Activated T-cell treated with anti-CD3 and anti-CD28 coated beads, Interleukin-2, amount 50 U/mL, for 72 hours (primary cell): Measurements from ENCODE around the gene EIF2S1. TPM values are rescaled to one million over a fixed set of nuclear protein-coding genes. Genes with fewer than 3 reads are reported as not detected.
"Not testable (repeated sequence)": the region's sequence is repeated elsewhere in the genome, so short reads cannot be mapped to it uniquely, and the experiment has no call there.

ENCODE experiments used
- ATAC-seq, 2 donors: fragments of 150-1000 bp; cut with Tn5 transposase; replicated peaks in 1 of 2; 2 replicates each; pipeline ENCODE4 v1.10.0; 2021; ENCODE audit warnings: moderate library complexity in 2 of 2, mild to moderate bottlenecking in 1 of 2
- DNase-seq, 2 donors: peaks; one replicate each; pipeline ENCODE4 v3.0.0; 2021 to 2022; ENCODE audit warnings: mixed read lengths in 1 of 2
- H3K27ac Mint-ChIP-seq: one replicate; pipeline ENCODE4 v1.8.0; 2022; ENCODE audit warnings: mild to moderate bottlenecking, moderate library complexity, mixed read lengths
- H3K27me3 Mint-ChIP-seq: one replicate; pipeline ENCODE4 v1.8.0; 2022; ENCODE audit warnings: low read depth, mixed read lengths
- H3K36me3 Mint-ChIP-seq, 2 donors: one replicate each; pipeline ENCODE4 v1.8.0; 2022; ENCODE audit warnings: mixed read lengths in 2 of 2, mild to moderate bottlenecking in 1 of 2; ENCODE audit not compliant: insufficient read depth in 2 of 2
- H3K4me1 Mint-ChIP-seq: one replicate; pipeline ENCODE4 v1.8.0; 2022; ENCODE audit warnings: low read depth, mixed read lengths
- H3K4me3 Mint-ChIP-seq, 2 donors: one replicate each; pipeline ENCODE4 v1.8.0; 2022; ENCODE audit warnings: mild to moderate bottlenecking in 2 of 2, mixed read lengths in 2 of 2, moderate library complexity in 2 of 2
- H3K9me3 Mint-ChIP-seq, 2 donors: one replicate each; pipeline ENCODE4 v1.8.0; 2022; ENCODE audit warnings: mixed read lengths in 2 of 2
- total RNA-seq, 2 donors: library from RNA; stranded (reverse); gene quantifications; one replicate each; pipeline ENCODE4 v1.2.3, GENCODE V29; 2022

The EIF2S1 gene
- total RNA-seq, 2 donors from 2014 or later = 132 to 172 TPM

DNA sequence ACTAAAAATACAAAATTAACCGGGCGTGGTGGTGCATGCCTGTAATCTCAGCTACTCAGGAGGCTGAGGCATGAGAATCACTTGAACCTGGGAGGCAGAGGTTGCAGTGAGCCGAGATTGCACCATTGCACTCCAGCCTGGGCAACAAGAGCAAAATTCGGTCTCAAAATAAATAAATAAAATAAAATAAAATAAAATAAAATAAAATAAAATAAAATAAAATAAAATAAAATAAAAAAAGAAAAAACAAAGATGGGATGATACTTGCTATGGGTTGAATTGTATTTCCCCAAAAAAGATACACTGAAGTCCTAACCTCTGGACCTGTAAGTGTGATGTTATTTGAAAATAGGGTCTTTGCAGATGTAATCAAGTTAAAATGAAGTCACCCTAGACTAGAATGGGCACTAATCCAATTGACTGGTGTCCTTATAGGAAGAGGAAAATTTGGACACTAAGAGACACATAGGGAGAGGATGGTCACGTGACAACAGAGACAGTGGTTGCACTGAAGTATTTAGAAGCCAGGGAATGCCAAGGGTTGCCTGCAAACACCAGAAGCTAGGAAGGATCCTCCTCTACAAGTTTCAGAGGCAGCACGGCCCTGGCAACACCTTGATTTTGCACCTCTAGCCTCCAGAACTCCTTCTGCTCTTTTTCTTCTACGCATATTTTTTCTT is 48.1 kb downstream of the EIF2S1 start:
- not testable (repeated sequence) for H3K27ac Mint-ChIP-seq, ATAC-seq, H3K4me1 Mint-ChIP-seq, DNase-seq, H3K27me3 Mint-ChIP-seq, H3K4me3 Mint-ChIP-seq, H3K36me3 Mint-ChIP-seq, H3K9me3 Mint-ChIP-seq

- Mint-ChIP-seq H3K36me3 (no peaks in the 10 kb centered on the region), H3K27ac (no peak overlapping the region), H3K4me1 (peaks cover 14% of the 10 kb centered on the region), H3K27me3 (peaks cover 7% of the 10 kb centered on the region), H3K9me3 (no peaks in the 10 kb centered on the region), H3K4me3 (no peak overlapping the region)
- DNase-seq (no peak), ATAC-seq (no peak)
Observed at GRCh38 chr14:67409461-67409860, 49.3 kb downstream of the EIF2S1 start.

DNA sequence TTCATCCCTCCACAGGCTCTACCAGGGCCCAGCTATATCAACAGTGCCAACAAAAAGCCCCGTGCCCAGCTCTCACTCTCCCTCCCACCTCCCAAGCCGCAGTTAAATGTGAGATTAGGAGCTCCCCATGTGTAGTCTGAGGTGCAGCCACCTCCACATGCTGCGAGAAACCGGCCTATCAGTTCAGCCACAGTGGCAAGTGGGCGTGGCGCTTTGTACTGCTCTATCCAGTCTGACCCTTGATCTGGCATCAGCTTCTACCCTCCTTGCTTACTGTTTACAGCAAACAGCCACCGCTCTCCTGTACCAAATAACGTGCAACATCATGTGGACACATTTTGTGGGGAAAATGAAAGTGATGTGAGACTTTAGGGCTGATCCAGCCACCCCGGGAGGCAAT is 50.2 kb downstream of the EIF2S1 start:
- peaks cover 7% of the 10 kb centered on the region for H3K27me3 Mint-ChIP-seq
- DNase-seq = no peak
- no peak overlapping the region for H3K4me3 Mint-ChIP-seq
- H3K4me1 Mint-ChIP-seq = peaks cover 14% of the 10 kb centered on the region
- H3K9me3 Mint-ChIP-seq = no peaks in the 10 kb centered on the region
- no peak overlapping the region for H3K27ac Mint-ChIP-seq
- ATAC-seq = no peak
- no peaks in the 10 kb centered on the region for H3K36me3 Mint-ChIP-seq

- H3K27me3 Mint-ChIP-seq = peaks cover 7% of the 10 kb centered on the region
- peaks cover 14% of the 10 kb centered on the region for H3K4me1 Mint-ChIP-seq
Observed at GRCh38 chr14:67411370-67411769, 51.2 kb downstream of the EIF2S1 start.

DNA sequence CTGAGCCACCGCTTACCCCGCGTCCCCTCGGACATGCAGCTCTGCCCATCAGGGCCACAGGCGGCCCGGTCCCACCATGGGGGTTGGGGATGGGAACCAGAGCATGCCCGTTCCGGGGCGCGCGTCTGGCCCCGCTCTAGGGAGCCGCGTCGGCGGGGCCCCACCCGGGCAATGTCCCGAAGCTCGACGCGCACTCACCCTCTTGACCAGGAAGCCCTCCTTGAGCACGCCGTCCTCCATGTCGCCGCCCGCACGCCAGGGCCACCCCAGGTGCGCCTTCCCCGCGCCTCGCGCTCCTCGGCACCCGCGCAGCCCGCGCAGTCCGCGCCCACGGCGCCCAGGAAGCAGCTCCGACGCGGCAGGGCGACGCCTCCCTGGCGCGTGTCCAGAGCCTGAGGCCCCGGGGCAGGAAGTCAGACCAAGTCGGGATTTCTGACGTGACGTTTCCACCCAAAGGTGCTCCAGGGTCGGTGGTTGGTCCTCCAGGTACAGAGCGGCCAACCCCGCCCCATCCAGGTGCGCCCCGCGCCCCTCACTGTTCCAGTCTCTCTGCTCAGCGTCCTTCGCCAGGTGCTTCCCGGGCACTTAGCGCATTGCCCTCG is 51.8 kb downstream of the EIF2S1 start, which contains the start of gene PLEK2:
Gene PLEK2 (minus strand): TSS at position 346 of the 602 bp plus-strand sequence. CDS start 106 bp downstream, at position 240.
- no peaks in the 10 kb centered on the region for H3K9me3 Mint-ChIP-seq
- H3K4me3 Mint-ChIP-seq = peak within 1 kb of the TSS; percentile 78 to 79
- H3K36me3 Mint-ChIP-seq = no peaks in the 10 kb centered on the region
- ATAC-seq (peak; percentile 78 to 82), DNase-seq (peak; percentile 50 to 63)
- H3K27me3 Mint-ChIP-seq = peaks cover 7% of the 10 kb centered on the region
- no peak within 1 kb of the TSS for H3K27ac Mint-ChIP-seq
- peaks cover 14% of the 10 kb centered on the region for H3K4me1 Mint-ChIP-seq

More at GRCh38 chr14:67411370-67411769, 51.2 kb downstream of the EIF2S1 start:
- H3K36me3 Mint-ChIP-seq = no peaks in the 10 kb centered on the region
- H3K4me3 Mint-ChIP-seq = no peak overlapping the region
- no peaks in the 10 kb centered on the region for H3K9me3 Mint-ChIP-seq
- no peak overlapping the region for H3K27ac Mint-ChIP-seq
- no peak for DNase-seq
- no peak for ATAC-seq

- H3K4me3 Mint-ChIP-seq = no peak overlapping the region
- H3K4me1 Mint-ChIP-seq = peaks cover 14% of the 10 kb centered on the region
- H3K27ac Mint-ChIP-seq = no peak overlapping the region
- DNase-seq = peak; percentile 48
- H3K27me3 Mint-ChIP-seq = peaks cover 7% of the 10 kb centered on the region
- H3K36me3 Mint-ChIP-seq = no peaks in the 10 kb centered on the region
- peak; percentile 78 to 81 for ATAC-seq
- no peaks in the 10 kb centered on the region for H3K9me3 Mint-ChIP-seq
Observed at GRCh38 chr14:67413806-67414769, 54.0 kb downstream of the EIF2S1 start.

DNA sequence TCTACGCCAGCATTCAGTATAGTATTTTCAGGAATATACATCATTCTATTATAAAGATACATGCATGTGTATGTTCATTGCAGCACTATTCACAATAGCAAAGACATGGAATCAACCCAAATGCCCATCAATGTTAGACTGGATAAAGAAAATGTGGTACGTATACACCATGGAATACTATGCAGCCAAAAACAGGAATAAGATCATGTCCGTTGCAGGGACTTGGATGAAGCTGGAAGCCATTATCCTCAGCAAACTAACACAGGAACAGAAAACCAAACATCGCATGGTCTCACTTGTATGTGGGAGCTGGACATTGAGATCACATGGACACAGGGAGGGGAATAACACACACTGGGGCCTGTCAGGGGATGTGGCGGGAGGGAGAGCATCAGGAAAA is 55.5 kb downstream of the EIF2S1 start:
- not testable (repeated sequence) for H3K27me3 Mint-ChIP-seq, ATAC-seq, H3K9me3 Mint-ChIP-seq, H3K4me3 Mint-ChIP-seq, H3K36me3 Mint-ChIP-seq, H3K27ac Mint-ChIP-seq, DNase-seq
- H3K4me1 Mint-ChIP-seq = peaks cover 14% of the 10 kb centered on the region

- Mint-ChIP-seq H3K4me1 (peaks cover 14% of the 10 kb centered on the region), H3K9me3 (no peaks in the 10 kb centered on the region), H3K27me3 (peaks cover under 1% of the 10 kb centered on the region), H3K27ac (no peak overlapping the region), H3K4me3 (no peak overlapping the region), H3K36me3 (no peaks in the 10 kb centered on the region)
- ATAC-seq (no peak), DNase-seq (no peak)
Observed at GRCh38 chr14:67416085-67416484, 56.0 kb downstream of the EIF2S1 start.

- H3K27ac Mint-ChIP-seq = no peak overlapping the region
- no peak overlapping the region for H3K4me3 Mint-ChIP-seq
- DNase-seq = no peak
- no peaks in the 10 kb centered on the region for H3K36me3 Mint-ChIP-seq
- ATAC-seq = no peak
- H3K9me3 Mint-ChIP-seq = no peaks in the 10 kb centered on the region
- H3K27me3 Mint-ChIP-seq = no peaks in the 10 kb centered on the region
- peaks cover 14% of the 10 kb centered on the region for H3K4me1 Mint-ChIP-seq
Observed at GRCh38 chr14:67416810-67417209, 56.7 kb downstream of the EIF2S1 start.

GRCh38 chr14:67417633-67418032 is 57.5 kb downstream of the EIF2S1 start:
- DNase-seq = no peak
- no peaks in the 10 kb centered on the region for H3K36me3 Mint-ChIP-seq
- H3K4me1 Mint-ChIP-seq = peaks cover 9% of the 10 kb centered on the region
- H3K27ac Mint-ChIP-seq = no peak overlapping the region
- no peak overlapping the region for H3K4me3 Mint-ChIP-seq
- ATAC-seq = no peak
- no peaks in the 10 kb centered on the region for H3K27me3 Mint-ChIP-seq
- H3K9me3 Mint-ChIP-seq = no peaks in the 10 kb centered on the region

GRCh38 chr14:67418401-67419191 is 58.5 kb downstream of the EIF2S1 start:
- Mint-ChIP-seq H3K27ac (no peak overlapping the region), H3K4me3 (no peak overlapping the region), H3K4me1 (peaks cover 9% of the 10 kb centered on the region), H3K27me3 (no peaks in the 10 kb centered on the region), H3K36me3 (no peaks in the 10 kb centered on the region), H3K9me3 (no peaks in the 10 kb centered on the region)
- DNase-seq (no peak), ATAC-seq (no peak)

DNA sequence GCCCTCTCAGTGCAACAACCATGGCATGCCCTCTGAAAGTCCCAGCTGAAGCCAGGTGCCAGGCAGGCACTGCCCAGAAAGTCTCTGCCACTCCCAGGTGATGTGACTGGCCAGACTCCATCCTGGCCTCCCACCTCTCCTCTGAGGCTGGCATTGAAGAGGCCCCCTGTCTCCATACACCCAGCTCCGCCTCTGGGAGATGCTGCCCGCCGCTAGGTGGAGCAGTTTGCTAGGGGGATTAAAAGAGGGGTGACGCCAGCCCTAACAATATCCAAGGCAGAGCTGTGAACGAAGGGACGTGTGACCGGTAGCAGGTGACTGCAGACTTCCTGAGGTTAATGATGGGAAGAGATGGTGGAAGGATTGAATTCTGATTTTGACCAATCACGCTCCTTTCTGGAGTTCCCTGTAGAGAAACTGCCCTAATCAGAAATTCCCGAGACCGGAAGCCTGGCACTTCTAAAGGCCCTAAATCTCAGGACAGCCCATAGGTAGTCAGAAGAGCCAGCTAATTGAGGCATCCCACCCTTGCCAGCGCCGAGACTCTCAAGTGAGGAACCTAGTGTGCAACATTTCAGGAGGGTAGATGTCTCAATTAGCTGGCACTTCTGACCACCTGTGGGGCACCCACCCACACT is 60.1 kb downstream of the EIF2S1 start:
- no peak overlapping the region for H3K27ac Mint-ChIP-seq

More for the DNA sequence above, 60.1 kb downstream of the EIF2S1 start:
- no peak overlapping the region for H3K4me3 Mint-ChIP-seq
- peaks cover 8% of the 10 kb centered on the region for H3K27me3 Mint-ChIP-seq
- no peaks in the 10 kb centered on the region for H3K36me3 Mint-ChIP-seq
- no peaks in the 10 kb centered on the region for H3K9me3 Mint-ChIP-seq
- H3K4me1 Mint-ChIP-seq = no peaks in the 10 kb centered on the region
- DNase-seq (peak; percentile 41 to 55), ATAC-seq (peak; percentile 40 to 49)
